T-helper 2 cell treated with Interferon-gamma antibody and Interleukin-4, amounts not matched to agents 5 μg/mL and 100 μg/mL, for 36 hours (primary cell): Measurements from ENCODE around the gene RIMBP2.
"Not testable (repeated sequence)": the region's sequence is repeated elsewhere in the genome, so short reads cannot be mapped to it uniquely, and the experiment has no call there.

Experiments
- DNase-seq: peaks from one replicate; pipeline ENCODE4 v3.0.0; 2021; ENCODE audit warnings: low spot score
- H3K27ac Mint-ChIP-seq: one replicate; pipeline ENCODE4 v1.8.0; 2021; ENCODE audit warnings: mild to moderate bottlenecking, mixed read lengths
- H3K27me3 Mint-ChIP-seq: one replicate; pipeline ENCODE4 v1.8.0; 2021; ENCODE audit warnings: low read depth, mixed read lengths
- H3K36me3 Mint-ChIP-seq: one replicate; pipeline ENCODE4 v1.8.0; 2021; ENCODE audit warnings: low read depth, mixed read lengths
- H3K4me1 Mint-ChIP-seq: one replicate; pipeline ENCODE4 v1.8.0; 2021; ENCODE audit warnings: low read depth, mixed read lengths
- H3K4me3 Mint-ChIP-seq: one replicate; pipeline ENCODE4 v1.8.0; 2022; ENCODE audit warnings: mild to moderate bottlenecking, moderate library complexity, mixed read lengths
- H3K9me3 Mint-ChIP-seq: one replicate; pipeline ENCODE4 v1.8.0; 2021; ENCODE audit warnings: mixed read lengths

Gene RIMBP2

DNA sequence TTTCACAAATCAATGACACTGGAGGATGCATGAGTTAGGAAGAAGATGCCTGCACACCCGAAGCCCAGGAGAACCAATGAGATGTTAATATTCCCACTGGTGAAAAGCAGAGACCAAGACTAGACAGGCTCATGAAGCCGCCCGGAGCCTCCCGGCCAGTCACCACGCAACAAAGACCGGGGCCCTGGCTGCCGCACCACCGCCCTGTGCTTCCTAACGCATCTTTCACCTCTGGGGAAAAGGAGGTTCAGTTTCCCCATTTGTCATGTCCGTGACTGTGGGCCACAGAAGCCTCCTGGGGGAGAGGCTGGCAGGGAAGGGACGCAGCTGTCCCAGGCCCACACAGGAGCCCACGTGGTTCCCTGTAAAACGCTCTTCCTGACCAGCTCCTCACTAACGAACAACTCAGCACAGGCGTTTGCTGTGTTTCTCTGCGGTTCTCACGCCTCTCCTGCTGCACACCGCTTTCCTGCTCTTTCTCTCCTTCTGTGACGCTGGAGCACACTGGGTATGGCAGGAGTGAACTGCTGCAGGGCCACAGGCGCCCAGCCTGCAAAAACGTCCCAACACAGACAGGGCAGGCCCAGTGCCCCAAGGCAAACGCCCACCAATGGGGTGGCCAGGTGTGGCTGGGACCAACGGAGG is 10.8 kb downstream of the RIMBP2 start:
- Mint-ChIP-seq H3K4me3 (no peak overlapping the region), H3K4me1 (no peaks in the 10 kb centered on the region), H3K9me3 (no peaks in the 10 kb centered on the region), H3K36me3 (no peaks in the 10 kb centered on the region), H3K27me3 (no peaks in the 10 kb centered on the region), H3K27ac (no peak overlapping the region)
- no peak for DNase-seq

GRCh38 chr12:130704606-130705005 is 11.5 kb downstream of the RIMBP2 start:
- H3K27ac Mint-ChIP-seq = no peak overlapping the region
- H3K36me3 Mint-ChIP-seq = no peaks in the 10 kb centered on the region
- no peaks in the 10 kb centered on the region for H3K27me3 Mint-ChIP-seq
- H3K9me3 Mint-ChIP-seq = no peaks in the 10 kb centered on the region
- H3K4me3 Mint-ChIP-seq = no peak overlapping the region
- DNase-seq = no peak
- no peaks in the 10 kb centered on the region for H3K4me1 Mint-ChIP-seq

GRCh38 chr12:130703733-130704375 is 12.2 kb downstream of the RIMBP2 start:
- H3K4me1 Mint-ChIP-seq = no peaks in the 10 kb centered on the region
- H3K4me3 Mint-ChIP-seq = no peak overlapping the region
- no peaks in the 10 kb centered on the region for H3K9me3 Mint-ChIP-seq
- no peaks in the 10 kb centered on the region for H3K36me3 Mint-ChIP-seq
- DNase-seq = no peak
- H3K27me3 Mint-ChIP-seq = no peaks in the 10 kb centered on the region
- H3K27ac Mint-ChIP-seq = no peak overlapping the region

DNA sequence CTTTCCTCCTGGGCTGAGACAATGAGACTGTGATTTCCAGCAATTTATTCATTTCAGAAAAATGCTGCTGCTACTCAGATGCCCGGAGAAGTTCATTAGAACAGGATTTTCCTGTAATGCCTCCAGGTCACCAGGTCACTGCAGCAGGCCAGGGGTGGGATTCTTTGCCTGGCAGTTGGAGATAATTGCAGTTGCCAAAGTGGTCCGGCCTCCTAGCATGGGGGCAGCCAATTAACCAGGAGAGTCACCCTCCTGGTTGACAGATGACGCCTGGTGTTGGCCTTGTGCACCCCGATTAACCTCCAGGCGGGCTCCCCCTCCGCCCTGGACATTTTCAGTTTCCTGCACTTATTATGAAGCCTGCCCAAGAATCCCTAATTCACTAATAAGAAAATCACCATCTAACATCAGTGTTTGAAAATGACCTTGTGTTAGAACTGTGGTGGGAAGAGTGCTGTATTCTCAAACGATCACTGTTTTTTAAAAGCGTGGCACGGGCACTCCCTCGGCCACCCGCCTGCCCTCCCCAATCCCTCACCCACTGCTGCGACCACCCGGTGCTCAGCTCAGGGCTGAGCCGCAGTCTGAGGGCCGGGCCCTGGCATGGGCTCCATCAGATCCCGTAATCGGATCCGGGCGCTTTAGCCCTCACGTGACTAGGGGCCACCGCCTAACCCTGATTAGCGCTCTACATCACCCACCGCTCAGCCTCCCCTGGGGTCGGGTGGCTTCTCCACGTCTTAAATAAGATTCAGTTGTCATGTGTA is 12.9 kb downstream of the RIMBP2 start:
- H3K4me3 Mint-ChIP-seq = no peak overlapping the region
- DNase-seq = no peak
- H3K9me3 Mint-ChIP-seq = no peaks in the 10 kb centered on the region
- no peak overlapping the region for H3K27ac Mint-ChIP-seq
- H3K4me1 Mint-ChIP-seq = no peaks in the 10 kb centered on the region
- H3K36me3 Mint-ChIP-seq = no peaks in the 10 kb centered on the region
- no peaks in the 10 kb centered on the region for H3K27me3 Mint-ChIP-seq

- Mint-ChIP-seq H3K4me3 (no peak overlapping the region), H3K27ac (no peak overlapping the region), H3K27me3 (no peaks in the 10 kb centered on the region), H3K9me3 (no peaks in the 10 kb centered on the region), H3K4me1 (no peaks in the 10 kb centered on the region), H3K36me3 (no peaks in the 10 kb centered on the region)
- no peak for DNase-seq
These were observed 14.7 kb downstream of the RIMBP2 start for GRCh38 chr12:130701402-130701744.

DNA sequence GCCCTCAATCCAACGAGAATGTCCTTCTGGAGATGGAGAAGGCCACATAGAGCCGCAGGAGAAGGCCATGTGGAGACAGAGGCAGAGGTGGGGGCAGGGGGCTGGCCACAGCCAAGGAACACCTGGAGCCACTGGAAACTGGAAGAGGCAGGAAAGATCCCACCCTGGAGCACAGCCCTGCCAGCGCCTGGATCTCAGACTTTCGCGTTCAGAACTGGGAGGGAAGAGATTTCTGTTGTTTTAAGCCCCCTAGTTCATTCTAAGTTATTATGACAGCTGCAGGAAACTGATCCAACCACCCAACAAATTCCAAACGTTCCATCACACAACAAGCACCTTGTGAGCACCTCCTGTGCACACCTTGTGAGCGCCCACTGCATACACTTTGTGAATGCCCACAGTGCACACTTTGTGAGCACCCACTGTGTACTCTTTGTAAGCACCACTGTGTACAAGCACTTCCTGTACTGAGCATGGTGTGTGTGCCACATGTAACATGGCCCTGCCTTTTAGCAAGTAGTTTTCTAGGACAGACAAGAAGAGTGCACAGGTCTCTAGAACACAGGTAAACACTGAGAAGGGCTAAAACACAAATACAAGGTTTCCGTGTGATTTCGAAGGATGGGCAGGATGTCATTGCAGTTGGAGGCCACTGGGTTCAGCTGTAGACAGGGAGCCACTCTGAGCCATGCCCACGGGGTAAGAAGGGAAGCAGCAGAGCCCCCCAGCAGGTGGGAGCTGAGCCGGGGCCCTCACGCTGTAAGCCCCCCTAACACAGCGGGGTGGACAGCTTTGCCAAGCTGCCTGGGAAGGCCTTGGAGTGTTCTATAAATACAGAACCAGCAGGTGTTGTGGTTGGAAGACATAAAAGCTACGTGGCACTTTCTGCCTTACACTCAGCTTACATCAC is 15.4 kb downstream of the RIMBP2 start:
- H3K4me1 Mint-ChIP-seq = no peaks in the 10 kb centered on the region
- no peaks in the 10 kb centered on the region for H3K27me3 Mint-ChIP-seq
- H3K4me3 Mint-ChIP-seq = no peak overlapping the region
- no peak overlapping the region for H3K27ac Mint-ChIP-seq
- no peaks in the 10 kb centered on the region for H3K9me3 Mint-ChIP-seq
- H3K36me3 Mint-ChIP-seq = no peaks in the 10 kb centered on the region
- no peak for DNase-seq

- no peak for DNase-seq
- Mint-ChIP-seq H3K9me3 (no peaks in the 10 kb centered on the region), H3K27ac (no peak overlapping the region), H3K4me1 (no peaks in the 10 kb centered on the region), H3K4me3 (no peak overlapping the region), H3K27me3 (no peaks in the 10 kb centered on the region), H3K36me3 (no peaks in the 10 kb centered on the region)
These were observed 18.0 kb downstream of the RIMBP2 start for GRCh38 chr12:130698106-130698505.

GRCh38 chr12:130696379-130697100 is 19.6 kb downstream of the RIMBP2 start:
- Mint-ChIP-seq H3K4me1 (no peaks in the 10 kb centered on the region), H3K27me3 (no peaks in the 10 kb centered on the region), H3K4me3 (no peak overlapping the region), H3K36me3 (no peaks in the 10 kb centered on the region), H3K9me3 (no peaks in the 10 kb centered on the region), H3K27ac (no peak overlapping the region)
- DNase-seq = no peak

- Mint-ChIP-seq H3K4me1 (no peaks in the 10 kb centered on the region), H3K36me3 (no peaks in the 10 kb centered on the region), H3K27ac (no peak overlapping the region), H3K4me3 (no peak overlapping the region), H3K27me3 (no peaks in the 10 kb centered on the region), H3K9me3 (no peaks in the 10 kb centered on the region)
- DNase-seq = no peak
These were observed 21.0 kb downstream of the RIMBP2 start for GRCh38 chr12:130695061-130695460.

GRCh38 chr12:130689408-130690405 is 26.4 kb downstream of the RIMBP2 start:
- Mint-ChIP-seq H3K4me1 (no peaks in the 10 kb centered on the region), H3K36me3 (no peaks in the 10 kb centered on the region), H3K27ac (no peak overlapping the region), H3K4me3 (no peak overlapping the region), H3K27me3 (peaks cover 4% of the 10 kb centered on the region), H3K9me3 (no peaks in the 10 kb centered on the region)
- no peak for DNase-seq

DNA sequence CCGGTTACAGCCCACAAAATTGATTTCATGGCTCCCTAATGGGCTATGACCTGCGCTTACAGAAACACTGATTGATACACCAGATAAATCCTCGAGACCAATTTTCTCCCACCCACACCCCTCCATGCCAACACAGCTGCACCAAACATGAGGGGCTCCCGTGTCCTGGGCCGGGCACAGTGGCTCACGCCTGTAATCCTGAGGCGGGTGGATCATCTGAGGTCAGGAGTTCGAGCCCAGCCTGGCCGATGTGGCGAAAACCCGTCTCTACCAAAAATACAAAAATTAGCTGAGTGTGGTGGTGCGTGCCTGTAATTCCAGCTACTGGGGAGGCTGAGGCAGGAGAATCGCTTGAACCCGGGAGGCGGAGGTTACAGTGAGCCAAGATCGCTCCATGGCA is 27.1 kb downstream of the RIMBP2 start:
- not testable (repeated sequence) for H3K4me3 Mint-ChIP-seq, H3K27me3 Mint-ChIP-seq, H3K9me3 Mint-ChIP-seq, H3K36me3 Mint-ChIP-seq, DNase-seq, H3K4me1 Mint-ChIP-seq, H3K27ac Mint-ChIP-seq

DNA sequence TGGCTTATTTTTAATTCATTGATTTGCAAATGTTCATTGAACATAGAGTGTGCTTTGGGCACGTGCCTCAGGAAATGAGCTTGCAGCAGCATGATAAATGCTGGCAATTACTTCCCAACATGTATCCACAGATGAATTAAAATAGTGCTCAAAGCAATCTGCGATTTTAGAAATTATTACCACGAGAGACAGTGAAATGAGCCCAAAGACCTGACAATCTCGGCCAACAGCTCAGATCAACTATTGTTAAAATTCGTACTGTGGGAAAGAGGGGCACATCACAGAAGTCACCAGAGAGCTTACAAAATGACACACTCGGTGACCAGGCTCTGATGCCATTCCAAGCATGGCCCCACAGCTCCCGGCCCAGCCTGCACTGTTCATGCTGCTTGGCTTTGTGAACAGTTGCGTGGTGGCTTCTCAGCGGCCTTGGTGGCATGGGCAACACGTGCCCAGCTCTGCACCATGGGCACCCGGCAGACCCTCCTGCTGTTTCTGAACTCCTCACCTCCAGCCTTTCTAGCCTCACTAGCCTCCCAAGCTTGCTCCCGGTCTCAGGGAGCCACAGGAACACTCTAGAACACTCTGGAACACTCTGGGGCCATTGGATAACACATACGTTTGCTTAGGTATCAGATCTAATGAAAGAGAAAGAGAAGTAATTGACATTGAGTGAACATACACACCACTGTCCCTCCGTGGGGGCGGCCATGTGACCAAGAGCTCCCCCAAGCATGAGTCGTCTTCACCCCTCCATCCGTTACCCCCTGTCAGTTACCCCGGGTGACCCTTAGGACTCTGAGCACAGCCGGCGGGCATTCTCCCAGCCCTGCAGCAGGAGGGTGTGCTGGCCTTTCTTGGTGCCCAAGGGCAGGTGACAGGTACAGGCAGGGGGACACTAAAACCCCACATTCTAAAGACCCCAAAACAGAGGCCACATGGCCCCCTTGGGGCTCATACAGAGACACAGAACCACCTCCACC is 28.0 kb downstream of the RIMBP2 start:
- Mint-ChIP-seq H3K27ac (no peak overlapping the region), H3K4me3 (no peak overlapping the region), H3K4me1 (no peaks in the 10 kb centered on the region), H3K36me3 (no peaks in the 10 kb centered on the region), H3K27me3 (peaks cover 4% of the 10 kb centered on the region), H3K9me3 (no peaks in the 10 kb centered on the region)
- DNase-seq = no peak
